ENCODE results near the gene SERPINB1. TPM values are rescaled to one million over a fixed set of nuclear protein-coding genes. Genes with fewer than 3 reads are reported as not detected.

Gene SERPINB1
- polyA plus RNA-seq, 1 donor, result 14.4 TPM

DNA sequence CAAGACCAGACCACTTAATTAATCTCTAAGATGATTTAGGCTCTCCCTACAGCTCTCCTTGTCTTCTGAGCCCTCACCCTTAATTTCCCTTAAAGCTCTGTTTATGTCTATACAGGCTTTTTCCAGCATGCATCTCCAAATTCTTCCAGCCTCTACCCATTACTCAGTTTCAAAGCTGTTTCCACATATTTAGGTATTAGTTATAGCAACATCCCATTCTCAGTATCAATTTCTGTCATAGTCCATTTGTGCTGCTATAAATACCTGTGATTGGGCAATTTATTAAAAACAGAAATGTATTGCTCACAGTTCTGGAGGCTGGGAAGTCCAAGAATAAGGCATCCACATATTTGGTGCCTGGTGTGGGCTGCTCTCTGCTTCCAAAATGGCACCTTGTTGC lies 2.3 kb upstream of the SERPINB1 start:
- DNase-seq, result no peak

DNA sequence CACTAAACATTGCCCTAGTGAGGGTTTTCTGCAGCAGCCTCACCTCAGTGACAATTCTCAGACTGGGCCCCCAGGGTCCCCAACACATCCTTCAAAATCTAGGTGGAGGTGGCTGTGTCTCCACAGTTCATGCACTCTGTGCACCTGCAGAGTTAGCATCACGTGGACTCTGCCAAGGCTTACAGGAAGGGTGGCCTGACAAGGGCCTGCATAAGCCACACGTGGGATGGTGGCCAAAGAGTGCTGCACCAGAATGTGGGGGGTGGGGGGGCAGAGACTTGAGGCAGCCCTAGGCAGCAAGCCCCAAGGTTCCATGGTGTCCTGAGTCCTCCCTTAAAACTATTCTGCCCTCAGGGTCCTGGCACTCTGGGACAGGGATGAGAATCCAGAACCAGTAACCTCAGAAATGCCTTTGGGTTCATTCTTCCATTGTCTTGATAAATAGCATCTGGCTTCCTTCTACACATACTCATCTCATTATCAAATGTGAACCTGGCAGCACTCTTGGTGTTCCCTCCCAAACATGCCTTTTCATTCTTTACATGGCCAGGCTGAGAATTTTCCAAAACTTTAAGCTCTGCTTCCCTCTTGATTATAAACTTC lies 1.6 kb upstream of the SERPINB1 start:
- DNase-seq, result no peak

DNA sequence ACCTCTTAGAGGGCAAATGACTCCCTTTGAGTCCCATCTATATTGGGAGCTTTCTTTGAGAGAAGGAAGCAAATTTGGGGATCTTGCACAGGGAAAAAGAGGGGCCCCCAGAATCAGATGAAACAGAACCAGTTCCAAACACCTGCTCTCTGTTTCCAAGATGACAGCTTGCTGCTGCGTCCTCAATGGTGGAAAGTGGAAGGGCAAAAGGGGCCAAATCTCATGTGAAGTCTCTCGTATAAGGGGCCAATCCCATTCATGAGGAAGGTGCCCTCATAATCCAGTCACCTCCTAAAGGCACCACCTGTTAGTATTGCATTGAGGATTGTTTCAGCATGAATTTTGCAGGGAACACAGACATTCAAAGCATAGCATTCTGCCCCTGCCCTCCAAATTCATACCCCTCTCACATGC lies 483 bp upstream of the SERPINB1 start:
- DNase-seq, result no peak

DNA sequence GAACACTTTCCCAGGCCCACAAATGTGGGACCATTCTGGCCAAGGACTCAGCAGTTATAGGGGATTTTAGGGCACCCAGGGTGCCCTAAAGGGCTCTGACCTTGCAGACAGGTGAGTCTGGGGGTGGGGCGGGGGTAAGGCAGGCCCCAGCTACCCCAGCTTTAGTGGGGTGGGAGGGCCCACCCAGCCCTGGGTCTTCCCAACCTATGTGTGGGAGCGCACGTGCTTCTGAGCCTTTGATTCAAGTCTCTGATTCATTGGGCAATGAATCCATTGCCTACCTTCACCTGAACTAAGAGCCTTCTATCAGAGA lies 958 bp downstream of the SERPINB1 start:
- no peak for DNase-seq

DNA sequence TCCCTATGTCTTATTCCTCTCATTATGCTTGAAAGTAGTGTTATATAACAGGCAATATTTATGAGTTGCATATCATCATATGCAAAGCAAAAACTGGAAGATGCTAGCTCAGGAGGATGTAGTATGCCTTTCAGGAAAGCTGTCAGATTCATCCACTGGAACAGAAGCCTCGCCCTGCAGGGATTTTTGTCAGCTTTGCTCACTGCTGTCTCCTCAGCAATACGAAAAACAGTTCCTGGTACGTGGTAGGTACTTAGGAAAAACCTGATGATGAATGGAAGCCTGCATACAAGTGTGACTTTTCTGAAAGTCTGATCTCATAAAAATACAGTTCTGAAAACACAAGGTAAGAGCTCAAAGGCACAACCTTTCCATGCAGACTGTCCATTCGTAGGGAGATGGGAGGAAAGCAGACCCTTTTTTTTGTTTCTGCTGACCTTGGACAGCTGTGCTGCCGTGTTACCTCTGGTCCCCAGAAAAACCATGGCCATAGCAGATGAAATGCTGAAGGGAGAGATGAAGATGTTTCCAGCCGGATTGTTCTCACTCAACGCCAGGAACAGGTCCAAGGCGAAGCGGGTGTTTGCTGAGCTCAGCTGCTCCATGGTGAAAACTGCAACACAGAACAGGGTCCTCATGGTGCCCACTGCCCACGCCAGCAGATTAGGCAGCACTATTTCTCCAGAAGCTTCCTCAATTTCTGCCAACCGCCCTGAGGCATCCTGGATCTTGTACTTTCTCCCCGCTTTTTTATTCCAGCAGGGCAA lies 1.5 kb downstream of the SERPINB1 start:
- DNase-seq, result no peak

DNA sequence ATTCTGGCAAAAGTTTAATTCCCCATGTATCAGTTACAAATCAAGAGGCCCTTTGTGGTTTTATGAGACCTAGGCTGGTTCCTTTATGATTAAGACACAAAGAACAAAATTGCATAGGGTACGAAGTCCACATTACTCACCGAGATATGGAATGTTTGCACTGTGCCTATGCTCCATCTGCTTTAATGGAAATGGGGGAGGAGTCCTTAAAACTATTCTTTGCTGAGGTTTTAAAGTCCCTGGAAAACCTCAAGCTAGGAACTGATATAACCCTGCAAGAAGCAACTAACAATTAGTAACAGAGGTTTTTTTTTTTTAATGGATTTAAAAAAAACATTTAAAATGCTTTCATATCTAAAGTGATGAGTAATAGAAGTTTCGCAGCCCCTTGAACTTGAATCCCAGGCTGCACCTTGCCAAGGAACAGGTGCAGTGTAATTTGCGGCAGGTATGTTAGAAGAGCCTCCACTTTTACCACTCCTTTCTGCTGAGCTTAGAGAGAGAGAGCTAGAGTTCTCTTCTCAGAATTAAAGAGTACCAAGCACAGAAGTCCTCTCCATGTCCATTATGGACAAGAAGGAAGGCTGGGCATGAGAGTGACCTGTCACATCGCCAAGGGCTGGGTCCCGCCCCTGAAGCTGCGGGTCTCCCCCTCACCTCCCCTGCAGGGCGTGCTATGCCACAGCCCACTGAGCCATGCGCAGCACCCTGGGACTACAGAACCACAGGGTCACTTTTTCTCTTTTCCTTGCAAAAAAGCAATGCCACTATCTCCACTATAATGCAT lies 2.3 kb downstream of the SERPINB1 start:
- DNase-seq, result no peak

DNA sequence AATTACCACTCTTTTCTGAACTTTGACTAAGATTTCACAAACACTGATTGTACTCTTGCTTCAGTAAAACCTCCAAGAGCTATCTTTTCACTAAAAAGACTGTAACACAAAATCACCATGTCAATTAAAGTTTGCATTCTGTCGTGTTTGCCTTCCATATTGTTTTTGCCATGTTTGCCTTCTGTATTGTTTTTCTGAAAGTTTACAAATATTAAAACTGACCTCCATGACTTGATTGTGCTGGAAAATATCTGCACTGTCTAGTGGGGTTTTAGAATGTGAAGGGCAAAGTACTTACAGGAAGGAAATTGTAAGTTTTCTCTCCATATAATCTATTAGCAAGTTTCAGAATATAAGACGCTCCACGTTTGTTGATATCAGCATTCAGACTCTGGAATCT lies 3.4 kb downstream of the SERPINB1 start:
- no peak for DNase-seq

DNA sequence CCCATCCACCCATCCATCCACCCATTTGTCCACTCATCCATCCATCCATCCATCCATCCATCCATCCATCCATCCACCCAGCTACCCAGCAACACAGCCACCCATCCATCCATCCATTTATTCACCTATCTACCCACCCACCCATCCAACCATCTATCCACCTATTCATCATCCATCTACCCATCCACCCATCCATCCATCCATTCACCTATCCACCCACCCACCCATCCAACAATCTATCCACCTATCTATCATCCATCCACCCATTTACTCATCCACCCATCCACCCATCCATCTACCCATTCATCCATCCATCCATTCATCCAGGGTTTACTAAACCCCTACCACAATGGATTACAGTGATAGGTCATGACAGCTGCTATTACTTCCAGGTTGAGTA lies 7.4 kb downstream of the SERPINB1 start:
- DNase-seq, result no peak

DNA sequence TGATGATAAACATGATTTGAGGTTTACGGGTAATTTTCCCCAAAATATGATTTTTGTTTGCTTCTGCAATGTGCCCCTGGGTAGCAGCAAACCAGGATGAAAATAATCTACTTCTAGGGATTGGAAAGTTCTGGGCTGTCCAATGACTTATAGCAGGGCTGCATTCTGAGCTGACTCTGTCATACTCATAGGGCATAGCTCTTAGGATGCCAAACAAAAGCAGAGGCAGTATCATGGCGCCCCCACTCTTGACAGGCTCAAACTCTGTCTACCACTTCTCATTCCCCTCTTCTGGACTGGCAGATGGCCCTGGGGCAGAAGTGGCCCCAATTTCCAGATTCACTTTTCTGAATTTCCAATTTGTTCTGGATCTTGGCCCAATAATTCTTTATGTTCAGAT lies 10.3 kb downstream of the SERPINB1 start:
- DNase-seq, result no peak

DNA sequence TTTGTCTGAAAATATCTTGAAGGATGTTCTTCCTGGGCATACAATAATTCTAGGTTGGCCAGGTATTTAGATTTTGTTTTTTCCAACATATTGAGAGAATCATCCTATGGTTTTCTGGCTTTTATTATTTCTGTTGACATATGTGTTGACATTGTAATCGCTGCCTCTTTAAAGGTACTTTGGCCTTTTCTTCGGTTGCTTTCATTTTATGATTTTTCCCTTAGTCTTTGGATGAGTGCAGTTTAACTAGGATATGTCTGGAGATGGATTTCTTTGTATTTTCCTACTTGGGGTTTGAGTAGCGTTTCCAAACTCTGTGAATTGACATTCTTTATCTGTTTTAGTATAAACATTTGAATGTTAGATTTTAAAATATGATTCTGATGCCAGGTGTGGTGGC lies 11.5 kb downstream of the SERPINB1 start:
- no peak for DNase-seq

DNA sequence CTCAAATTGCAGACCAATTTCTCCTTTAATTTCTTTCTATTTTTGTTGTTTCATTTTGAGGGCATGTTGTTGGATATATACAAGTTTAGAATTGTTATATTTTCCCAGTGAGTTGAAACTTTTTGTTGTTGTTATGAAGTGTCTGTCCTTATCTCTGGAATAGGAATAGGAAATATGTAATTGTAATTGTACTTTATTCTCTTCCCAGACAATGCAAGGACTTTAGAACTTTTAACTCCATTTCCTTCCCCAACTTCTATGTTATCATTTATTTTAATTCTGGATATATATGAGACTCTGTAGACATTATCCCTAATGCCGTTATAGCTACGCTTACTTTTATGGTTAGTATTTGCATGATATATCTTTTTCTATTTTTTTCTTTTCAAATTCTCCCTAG lies 12.4 kb downstream of the SERPINB1 start:
- DNase-seq, result no peak

DNA sequence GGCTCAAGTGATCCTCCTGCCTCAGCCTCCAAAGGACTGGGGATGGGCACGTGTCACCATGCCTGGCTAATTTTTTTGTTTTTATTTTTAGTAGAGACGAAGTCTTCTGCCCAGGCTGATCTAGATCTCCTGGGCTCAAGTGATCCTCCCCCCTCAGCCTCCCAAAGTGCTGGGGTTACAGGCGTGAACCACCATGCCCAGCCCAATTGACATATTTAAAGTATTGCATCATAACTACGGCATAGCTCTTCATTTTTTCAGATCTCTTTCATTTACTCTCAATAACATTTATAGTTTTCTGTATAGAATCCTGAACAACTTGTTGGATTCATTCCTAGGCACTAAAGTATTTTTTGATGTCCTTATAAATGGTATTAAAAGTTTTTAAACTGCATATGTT lies 13.0 kb downstream of the SERPINB1 start:
- DNase-seq, result no peak

DNA sequence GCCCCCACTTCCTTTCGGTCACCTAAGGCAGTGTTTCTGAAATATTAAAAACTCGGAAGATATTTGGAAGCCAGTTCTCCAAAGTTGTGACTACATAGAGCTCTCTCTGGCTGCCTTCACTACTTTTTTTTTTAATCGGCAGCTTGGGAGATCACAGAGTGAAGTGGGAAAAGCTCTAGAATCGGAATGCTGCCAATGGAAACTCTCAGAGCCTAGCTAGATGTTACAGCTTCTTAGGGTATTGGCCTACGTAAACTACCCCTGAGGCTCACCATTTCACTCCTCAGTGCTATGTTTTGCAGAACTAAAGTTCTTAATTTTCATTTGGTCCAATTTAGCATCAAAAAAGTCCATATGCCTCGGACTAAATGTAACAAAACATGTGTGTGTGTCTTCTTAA lies 14.5 kb downstream of the SERPINB1 start:
- DNase-seq, result no peak

DNA sequence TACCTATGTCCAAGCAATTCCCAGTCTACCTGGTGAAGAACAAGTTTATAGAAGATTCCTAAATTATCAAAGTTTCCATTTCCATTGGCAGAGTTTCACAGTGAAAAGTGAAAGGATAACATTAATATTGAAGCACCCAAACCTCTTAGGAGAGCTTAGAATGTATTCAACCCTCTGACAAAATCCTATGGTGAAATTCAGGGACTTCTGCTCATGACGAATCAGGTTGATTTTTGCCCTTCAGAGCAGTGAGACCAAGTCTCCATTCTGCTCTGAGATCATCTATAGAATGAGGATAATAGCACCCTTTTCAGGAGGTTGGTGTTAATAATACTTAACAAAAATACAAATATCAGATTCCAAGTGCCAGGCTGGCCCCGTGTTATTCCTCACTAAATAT lies 15.5 kb downstream of the SERPINB1 start:
- no peak for DNase-seq

DNA sequence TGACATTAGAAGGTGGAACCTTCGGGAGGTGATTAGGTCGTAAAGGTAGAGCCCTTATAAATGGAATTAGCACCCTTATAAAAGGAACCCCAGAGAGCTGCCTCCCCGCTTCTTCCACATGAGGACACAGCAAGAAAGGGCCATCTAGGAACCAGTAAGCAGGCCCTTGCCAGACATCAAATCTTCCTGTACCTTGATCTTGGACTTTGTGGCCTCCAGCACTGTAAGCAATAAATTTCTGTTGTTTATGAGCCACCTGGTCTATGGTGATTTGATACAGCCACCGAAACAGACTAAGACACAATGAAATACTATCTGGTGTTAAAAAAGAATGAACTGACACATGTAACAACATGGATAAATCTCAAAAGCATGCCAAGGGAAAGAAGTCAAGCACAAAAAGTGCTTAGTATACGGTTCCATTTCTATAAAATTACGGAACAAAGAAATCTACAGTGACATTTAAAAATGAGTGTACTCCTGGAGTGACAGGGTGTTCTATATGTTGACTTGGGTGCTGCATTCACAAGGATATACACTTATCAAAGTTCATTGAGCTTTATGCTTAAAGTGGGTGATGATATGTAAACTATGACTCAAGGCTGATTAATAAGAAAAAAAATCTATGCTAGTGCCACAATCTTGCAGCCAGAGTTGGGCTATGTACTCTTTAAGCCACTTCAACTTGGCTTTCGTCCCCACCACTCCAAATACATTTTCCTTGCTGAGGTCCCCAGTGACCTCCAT lies 18.4 kb downstream of the SERPINB1 start:
- no peak for DNase-seq

DNA sequence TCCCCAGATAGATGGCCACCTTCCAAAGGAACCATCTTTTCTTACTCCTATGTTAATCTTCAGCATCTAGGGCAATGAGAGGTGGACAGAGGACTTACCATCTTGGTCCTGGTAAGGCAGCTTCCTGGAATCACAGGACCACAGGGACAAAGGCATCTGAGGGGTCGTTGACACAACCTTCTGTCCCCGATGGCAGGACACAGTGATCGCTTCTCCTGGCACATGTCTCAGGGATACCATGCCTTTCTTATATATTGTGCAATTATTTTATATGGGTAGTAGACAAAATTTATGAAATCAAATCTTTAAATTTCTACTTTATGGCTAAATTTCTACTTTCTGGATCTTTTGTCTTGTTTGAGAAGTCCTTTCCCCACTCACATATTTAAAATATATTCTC lies 20.1 kb downstream of the SERPINB1 start:
- DNase-seq, result no peak

DNA sequence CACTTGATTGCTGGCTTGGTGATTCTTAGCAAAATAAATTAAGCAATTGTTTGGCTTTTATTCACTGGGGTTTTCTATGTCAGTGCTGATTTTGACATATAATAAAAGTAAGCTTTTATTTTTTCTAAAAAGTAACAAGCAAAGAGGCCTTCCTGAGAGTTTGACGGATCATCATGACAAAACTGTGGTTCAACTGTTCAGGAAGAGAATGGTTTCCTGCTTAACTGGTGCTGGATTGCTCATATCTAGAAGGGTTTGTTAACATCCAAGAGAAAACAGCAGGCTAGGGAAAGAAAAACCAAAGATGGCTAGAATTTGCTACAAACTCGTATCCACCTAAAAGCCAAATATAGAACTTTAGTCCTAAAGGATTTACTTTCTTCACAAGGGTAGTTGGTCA lies 21.2 kb downstream of the SERPINB1 start:
- DNase-seq, result no peak

DNA sequence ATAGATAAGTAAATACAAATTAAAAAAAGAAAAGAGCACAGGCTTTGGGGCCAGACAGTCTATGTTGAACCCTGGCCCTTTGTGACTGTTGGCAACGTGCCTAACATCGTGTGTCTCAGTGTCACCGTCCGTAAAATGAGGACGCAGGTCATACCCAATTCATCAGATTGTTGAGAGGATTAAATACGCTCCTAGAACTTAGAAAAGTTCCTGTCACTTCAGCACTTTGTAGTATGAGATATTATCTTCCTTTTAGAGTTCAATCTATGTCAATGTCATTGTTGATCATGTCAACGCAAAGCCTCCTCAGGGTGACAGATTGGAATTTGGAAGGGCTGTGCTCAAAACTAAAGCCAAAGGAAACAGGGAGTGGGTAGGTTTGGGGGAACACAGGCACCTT lies 21.7 kb downstream of the SERPINB1 start:
- DNase-seq, result no peak

DNA sequence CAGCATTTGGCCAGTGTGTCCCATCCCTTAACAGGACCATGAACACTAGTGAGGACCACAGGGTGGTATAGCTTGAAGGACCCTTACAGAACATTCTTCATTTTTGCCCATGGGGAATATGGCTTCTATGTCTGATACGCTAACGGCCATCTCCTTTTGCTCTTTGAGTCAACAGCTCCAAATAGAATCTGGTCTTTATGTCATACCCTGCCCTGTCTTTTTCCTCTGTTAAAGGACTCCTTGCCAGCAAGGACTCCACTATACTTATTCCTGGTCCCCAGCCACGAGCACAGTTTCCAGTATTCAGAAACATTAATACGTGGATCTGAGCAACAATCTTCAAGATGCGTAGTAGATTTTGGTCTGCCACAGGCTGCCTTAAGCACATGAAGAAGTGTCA lies 22.5 kb downstream of the SERPINB1 start:
- DNase-seq, result no peak

DNA sequence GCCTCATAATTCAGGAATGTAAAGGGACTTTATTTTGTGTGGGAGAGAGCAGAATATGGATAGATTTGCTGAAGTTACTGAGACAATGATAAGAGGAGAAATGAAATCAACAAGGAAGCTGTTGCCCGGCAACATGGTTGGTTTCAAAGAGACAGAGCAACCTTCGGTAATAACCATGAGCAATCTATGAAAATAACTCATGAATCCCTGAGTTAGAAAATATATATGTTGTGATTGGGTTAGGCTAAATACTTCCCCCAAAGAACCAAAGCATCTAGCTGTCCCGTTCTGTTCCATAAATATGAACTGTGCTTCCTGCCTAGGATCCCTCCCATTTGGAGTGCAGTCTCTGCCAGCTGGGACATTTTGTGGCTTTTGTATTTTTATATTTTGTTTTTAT lies 23.1 kb downstream of the SERPINB1 start:
- DNase-seq, result no peak

DNA sequence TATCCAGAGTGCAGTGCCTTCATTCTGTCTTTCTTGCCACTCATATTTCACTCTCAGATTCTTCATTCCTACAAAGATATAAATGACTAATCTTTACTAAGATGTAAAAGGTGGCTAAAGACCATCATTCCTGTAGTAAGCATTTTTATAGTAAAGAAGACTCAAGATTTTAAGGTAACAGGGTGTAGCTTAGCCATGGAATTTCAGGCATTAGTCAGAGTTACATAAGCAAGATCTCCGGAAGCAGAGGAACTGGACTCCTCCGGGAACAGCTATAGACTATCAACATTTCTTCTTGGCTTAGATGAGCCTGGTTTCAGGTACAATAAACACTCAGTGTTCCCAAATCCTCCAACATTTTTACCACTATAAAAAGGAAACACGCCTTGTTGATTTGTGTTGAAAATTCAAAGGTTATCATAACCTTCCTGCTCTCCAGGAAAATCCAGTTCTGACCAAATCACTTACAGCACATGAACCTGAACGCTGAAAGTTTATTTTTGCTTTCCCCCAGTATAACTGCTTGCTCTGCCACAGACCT lies 23.7 kb downstream of the SERPINB1 start:
- no peak for DNase-seq

DNA sequence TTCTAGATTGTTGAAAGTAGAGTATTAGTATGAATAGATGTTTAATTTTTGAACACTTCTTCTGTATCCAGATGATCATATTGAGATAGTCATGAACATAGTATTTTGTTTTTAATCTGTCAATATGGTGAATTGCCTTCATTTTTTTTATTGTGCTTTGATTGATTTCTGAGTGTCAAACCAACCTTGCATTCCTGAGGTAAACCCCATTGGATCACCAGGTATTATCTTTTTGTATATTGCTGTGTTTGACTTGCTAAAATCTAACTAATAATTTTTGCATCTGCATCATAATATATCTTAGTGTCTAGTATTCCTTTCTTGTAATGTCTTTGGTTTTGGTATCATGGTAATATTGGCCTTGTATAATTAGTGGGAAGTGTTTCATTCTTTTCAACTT lies 25.5 kb downstream of the SERPINB1 start:
- DNase-seq, result no peak

DNA sequence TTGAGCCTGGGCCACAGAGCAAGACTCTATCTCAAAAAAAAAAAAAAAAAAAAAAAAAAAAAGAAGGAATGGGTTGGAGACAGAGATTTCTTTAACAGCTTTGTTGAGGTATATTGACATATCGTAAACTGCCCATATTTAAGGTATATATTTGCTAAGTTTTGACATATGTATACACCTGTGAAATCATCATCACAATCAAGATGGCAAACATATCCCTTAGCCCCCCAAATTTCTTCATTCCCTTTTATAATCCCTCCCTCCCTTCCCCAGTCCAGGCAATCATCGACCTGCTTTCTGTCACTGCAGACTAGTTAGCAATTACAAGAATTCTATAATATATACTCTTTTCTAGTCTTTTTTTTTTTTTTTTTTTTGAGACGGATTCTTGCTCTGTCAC lies 29.0 kb downstream of the SERPINB1 start:
- DNase-seq, result no peak

Measured in hindlimb muscle (tissue), 1 donor.